ENCODE measurements around the gene PLCB1.

The PLCB1 gene

GRCh38 chr20:8505476-8506200 is 373.6 kb downstream of the PLCB1 start:
- no peak for DNase-seq (ENCODE audit: low read depth)

GRCh38 chr20:8507231-8507630 is 375.2 kb downstream of the PLCB1 start:
- DNase-seq (ENCODE audit: low read depth), result no peak

- DNase-seq (ENCODE audit: low read depth), result no peak
Observed at GRCh38 chr20:8509809-8510208, 377.7 kb downstream of the PLCB1 start.

GRCh38 chr20:8510808-8511207 is 378.7 kb downstream of the PLCB1 start:
- no peak for DNase-seq (ENCODE audit: low read depth)

- DNase-seq (ENCODE audit: low read depth), result no peak
Observed at GRCh38 chr20:8512003-8512402, 379.9 kb downstream of the PLCB1 start.

GRCh38 chr20:8515810-8516435 is 383.9 kb downstream of the PLCB1 start:
- DNase-seq (ENCODE audit: low read depth), result no peak

GRCh38 chr20:8518878-8519277 is 386.8 kb downstream of the PLCB1 start:
- no peak for DNase-seq (ENCODE audit: low read depth)

- no peak for DNase-seq (ENCODE audit: low read depth)
Observed at GRCh38 chr20:8519887-8520286, 387.8 kb downstream of the PLCB1 start.

- DNase-seq (ENCODE audit: low read depth), result no peak
Observed at GRCh38 chr20:8522168-8522567, 390.1 kb downstream of the PLCB1 start.

- DNase-seq (ENCODE audit: low read depth), result no peak
Observed at GRCh38 chr20:8523684-8524083, 391.6 kb downstream of the PLCB1 start.

GRCh38 chr20:8524101-8525016 is 392.3 kb downstream of the PLCB1 start:
- no peak for DNase-seq (ENCODE audit: low read depth)

GRCh38 chr20:8525017-8525343 is 392.9 kb downstream of the PLCB1 start:
- DNase-seq (ENCODE audit: low read depth), result no peak

- no peak for DNase-seq (ENCODE audit: low read depth)
Observed at GRCh38 chr20:8526610-8527009, 394.5 kb downstream of the PLCB1 start.

GRCh38 chr20:8527998-8528723 is 396.1 kb downstream of the PLCB1 start:
- DNase-seq (ENCODE audit: low read depth), result peak; percentile 72

- no peak for DNase-seq (ENCODE audit: low read depth)
Observed at GRCh38 chr20:8530022-8530421, 398.0 kb downstream of the PLCB1 start.

- no peak for DNase-seq (ENCODE audit: low read depth)
Observed at GRCh38 chr20:8532169-8532568, 400.1 kb downstream of the PLCB1 start.

- no peak for DNase-seq (ENCODE audit: low read depth)
Observed at GRCh38 chr20:8534368-8535160, 402.5 kb downstream of the PLCB1 start.

- DNase-seq (ENCODE audit: low read depth), result no peak
Observed at GRCh38 chr20:8535403-8536261, 403.6 kb downstream of the PLCB1 start.

GRCh38 chr20:8536262-8536618 is 404.2 kb downstream of the PLCB1 start:
- DNase-seq (ENCODE audit: low read depth), result no peak

GRCh38 chr20:8540466-8540865 is 408.4 kb downstream of the PLCB1 start:
- no peak for DNase-seq (ENCODE audit: low read depth)

- no peak for DNase-seq (ENCODE audit: low read depth)
Observed at GRCh38 chr20:8542110-8542486, 410.0 kb downstream of the PLCB1 start.
